ENCODE results near the gene ITPRID1. TPM values are rescaled to one million over a fixed set of nuclear protein-coding genes. Genes with fewer than 3 reads are reported as not detected.

The ITPRID1 gene
- total RNA-seq, 1 experiment from 2014 or later: 1.2 TPM

DNA sequence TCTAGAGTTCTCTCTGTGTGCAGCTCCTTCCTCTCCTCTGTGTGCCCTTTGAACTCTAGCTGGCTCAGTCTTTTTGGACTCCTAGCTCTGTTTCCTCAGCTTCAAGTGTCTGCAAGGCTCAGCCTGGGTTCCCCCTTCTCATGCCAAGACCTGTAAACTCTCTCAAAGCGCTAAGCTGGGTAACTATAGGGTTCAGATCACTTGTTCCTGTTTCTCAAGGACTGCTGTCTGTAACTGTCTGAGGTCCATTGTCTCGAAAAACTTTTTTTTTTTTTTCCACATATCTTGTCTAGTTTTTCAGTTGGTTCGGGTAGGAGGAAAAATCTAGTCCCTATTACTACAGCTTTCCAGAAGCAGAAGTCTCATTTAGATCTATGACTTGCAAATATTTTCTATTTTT is 126.5 kb downstream of the ITPRID1 start:
- WGBS (ENCODE audit: extremely low coverage, insufficient read length, low lambda C conversion rate): no CpG with 5 or more reads among the region's 3 CpGs
- Histone ChIP-seq H3K79me2 (ENCODE audit: insufficient read depth, low read length) (no peaks in the 10 kb centered on the region), H3K4me2 (ENCODE audit: insufficient read depth, insufficient read length, low read length) (no peak overlapping the region), H3K9me3 (ENCODE audit: control insufficient read depth, low read depth, low read length) (no peaks in the 10 kb centered on the region), H3K23me2 (ENCODE audit: insufficient read length, low read depth, low read length, poor library complexity, severe bottlenecking) (no peaks in the 10 kb centered on the region), H2BK120ac (ENCODE audit: low read depth, low read length, poor library complexity, severe bottlenecking) (no peak overlapping the region), H3K56ac (ENCODE audit: insufficient read length, low read depth, low read length) (no peak overlapping the region), H2BK5ac (ENCODE audit: insufficient read length, low read length) (no peak overlapping the region), H3K4ac (ENCODE audit: low read depth, low read length) (no peak overlapping the region), H3T11ph (ENCODE audit: low read length) (no peak overlapping the region), H3K4me1 (ENCODE audit: insufficient read depth, low read length) (no peaks in the 10 kb centered on the region), H2BK12ac (ENCODE audit: insufficient read length, low read depth, low read length) (no peak overlapping the region), H2AFZ (ENCODE audit: low read length) (no peak overlapping the region), H3K18ac (ENCODE audit: insufficient read length, low read depth, low read length) (no peak overlapping the region), H4K91ac (ENCODE audit: insufficient read length, low read depth, low read length) (no peak overlapping the region), H4K5ac (ENCODE audit: insufficient read length, low read depth, low read length) (no peak overlapping the region), H4K20me1 (ENCODE audit: control insufficient read depth, insufficient read depth, insufficient read length) (no peaks in the 10 kb centered on the region), H2AK5ac (ENCODE audit: insufficient read length, low read length) (no peak overlapping the region), H4K8ac (replicated peaks; ENCODE audit: insufficient read length, low read depth, low read length) (no peak overlapping the region), H3K79me1 (ENCODE audit: insufficient read depth, low read depth, low read length, poor library complexity, severe bottlenecking) (no peaks in the 10 kb centered on the region), H3K27me3 (ENCODE audit: insufficient read depth, low read length) (no peaks in the 10 kb centered on the region), H2BK15ac (ENCODE audit: low read depth, low read length) (no peak overlapping the region), H3K27ac (ENCODE audit: insufficient read length, low read depth, low read length) (no peak overlapping the region), H3K23ac (ENCODE audit: insufficient read length, low read depth, low read length) (no peak overlapping the region), H3K14ac (ENCODE audit: insufficient read depth, low read length) (no peak overlapping the region), H2BK20ac (ENCODE audit: low read depth, low read length, poor library complexity, severe bottlenecking) (no peak overlapping the region), H3K9ac (ENCODE audit: extremely low read depth, insufficient read length, low read length) (no peak overlapping the region)
- Mint-ChIP-seq H3K4me1 (peaks cover 3 to 15% of the 10 kb centered on the region in 2 experiments; a peak in 2 of 4 replicates), H3K27ac (no peak overlapping the region), H3K9me3 (no peaks in the 10 kb centered on the region; a peak in 1 of 5 replicates), H3K27me3 (ENCODE audit: low read depth) (peaks cover 2% of the 10 kb centered on the region), H3K36me3 (ENCODE audit: insufficient read depth in 1 of 3, low read depth in 3 of 3) (no peaks in the 10 kb centered on the region; a peak in 2 of 7 replicates), H3K4me3 (no peak overlapping the region)
- no peak for DNase-seq
- TF ChIP-seq, protein P1, sequence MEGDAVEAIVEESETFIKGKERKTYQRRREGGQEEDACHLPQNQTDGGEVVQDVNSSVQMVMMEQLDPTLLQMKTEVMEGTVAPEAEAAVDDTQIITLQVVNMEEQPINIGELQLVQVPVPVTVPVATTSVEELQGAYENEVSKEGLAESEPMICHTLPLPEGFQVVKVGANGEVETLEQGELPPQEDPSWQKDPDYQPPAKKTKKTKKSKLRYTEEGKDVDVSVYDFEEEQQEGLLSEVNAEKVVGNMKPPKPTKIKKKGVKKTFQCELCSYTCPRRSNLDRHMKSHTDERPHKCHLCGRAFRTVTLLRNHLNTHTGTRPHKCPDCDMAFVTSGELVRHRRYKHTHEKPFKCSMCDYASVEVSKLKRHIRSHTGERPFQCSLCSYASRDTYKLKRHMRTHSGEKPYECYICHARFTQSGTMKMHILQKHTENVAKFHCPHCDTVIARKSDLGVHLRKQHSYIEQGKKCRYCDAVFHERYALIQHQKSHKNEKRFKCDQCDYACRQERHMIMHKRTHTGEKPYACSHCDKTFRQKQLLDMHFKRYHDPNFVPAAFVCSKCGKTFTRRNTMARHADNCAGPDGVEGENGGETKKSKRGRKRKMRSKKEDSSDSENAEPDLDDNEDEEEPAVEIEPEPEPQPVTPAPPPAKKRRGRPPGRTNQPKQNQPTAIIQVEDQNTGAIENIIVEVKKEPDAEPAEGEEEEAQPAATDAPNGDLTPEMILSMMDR (conservative IDR thresholded peaks at IDR 0.05): no peak
